ENCODE results near the gene TRAPPC3.

TRAPPC3 gene

GRCh38 chr1:36087233-36088123 is 61.8 kb downstream of the TRAPPC3 start:
- DNase-seq: no peak
